ENCODE results near the gene MARCKSL1. TPM values are rescaled to one million over a fixed set of nuclear protein-coding genes. Genes with fewer than 3 reads are reported as not detected.

Gene MARCKSL1
- total RNA-seq, 2 donors from 2014 or later = 484 to 543 TPM

GRCh38 chr1:32309960-32310359, 26.1 kb downstream of the MARCKSL1 start:
- H3K36me3 ChIP-seq (ENCODE audit: control insufficient read depth, insufficient read depth, low read length) = peaks cover 21% of the 10 kb centered on the region
- no peaks in the 10 kb centered on the region for H3K27me3 Mint-ChIP-seq (ENCODE audit: insufficient read depth)
- H3K36me3 Mint-ChIP-seq (ENCODE audit: low read depth) = peaks cover 26% of the 10 kb centered on the region
- H3K4me3 Mint-ChIP-seq = no peak overlapping the region
- peaks cover 7% of the 10 kb centered on the region for H3K9me3 Mint-ChIP-seq
- DNase-seq = no peak
- TF ChIP-seq, protein P1, sequence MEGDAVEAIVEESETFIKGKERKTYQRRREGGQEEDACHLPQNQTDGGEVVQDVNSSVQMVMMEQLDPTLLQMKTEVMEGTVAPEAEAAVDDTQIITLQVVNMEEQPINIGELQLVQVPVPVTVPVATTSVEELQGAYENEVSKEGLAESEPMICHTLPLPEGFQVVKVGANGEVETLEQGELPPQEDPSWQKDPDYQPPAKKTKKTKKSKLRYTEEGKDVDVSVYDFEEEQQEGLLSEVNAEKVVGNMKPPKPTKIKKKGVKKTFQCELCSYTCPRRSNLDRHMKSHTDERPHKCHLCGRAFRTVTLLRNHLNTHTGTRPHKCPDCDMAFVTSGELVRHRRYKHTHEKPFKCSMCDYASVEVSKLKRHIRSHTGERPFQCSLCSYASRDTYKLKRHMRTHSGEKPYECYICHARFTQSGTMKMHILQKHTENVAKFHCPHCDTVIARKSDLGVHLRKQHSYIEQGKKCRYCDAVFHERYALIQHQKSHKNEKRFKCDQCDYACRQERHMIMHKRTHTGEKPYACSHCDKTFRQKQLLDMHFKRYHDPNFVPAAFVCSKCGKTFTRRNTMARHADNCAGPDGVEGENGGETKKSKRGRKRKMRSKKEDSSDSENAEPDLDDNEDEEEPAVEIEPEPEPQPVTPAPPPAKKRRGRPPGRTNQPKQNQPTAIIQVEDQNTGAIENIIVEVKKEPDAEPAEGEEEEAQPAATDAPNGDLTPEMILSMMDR (conservative IDR thresholded peaks at IDR 0.05) = no peak
- no peak overlapping the region for H3K27ac ChIP-seq (ENCODE audit: low read depth, low read length)
- H3K9me3 ChIP-seq (ENCODE audit: control insufficient read depth, low read length) = peaks cover 10% of the 10 kb centered on the region
- peaks cover 9% of the 10 kb centered on the region for H3K4me1 Mint-ChIP-seq
- no peaks in the 10 kb centered on the region for H3K27me3 ChIP-seq (ENCODE audit: control insufficient read depth, insufficient read depth, low read length, poor library complexity, severe bottlenecking)
- H3K4me1 ChIP-seq (ENCODE audit: control insufficient read depth, insufficient read depth, low read length) = no peaks in the 10 kb centered on the region
- WGBS, 2 experiments (ENCODE audit: insufficient coverage in 1 of 2, insufficient read length in 1 of 2) = 86 to 96% methylated on average over 1 of the region's 1 CpG
- no peak overlapping the region for H3K4me3 ChIP-seq (ENCODE audit: low read length)
- no peak overlapping the region for H3K9ac ChIP-seq (ENCODE audit: extremely low read depth, low read length, poor library complexity, severe bottlenecking)
- peak overlapping the region; percentile 50 for H3K27ac Mint-ChIP-seq

- WGBS, 2 experiments (ENCODE audit: insufficient coverage in 1 of 2, insufficient read length in 1 of 2) = 87 to 89% methylated on average over 2 of the region's 2 CpGs
- no peak overlapping the region for H3K27ac Mint-ChIP-seq
Observed at GRCh38 chr1:32307324-32307723, 28.7 kb downstream of the MARCKSL1 start.

DNA sequence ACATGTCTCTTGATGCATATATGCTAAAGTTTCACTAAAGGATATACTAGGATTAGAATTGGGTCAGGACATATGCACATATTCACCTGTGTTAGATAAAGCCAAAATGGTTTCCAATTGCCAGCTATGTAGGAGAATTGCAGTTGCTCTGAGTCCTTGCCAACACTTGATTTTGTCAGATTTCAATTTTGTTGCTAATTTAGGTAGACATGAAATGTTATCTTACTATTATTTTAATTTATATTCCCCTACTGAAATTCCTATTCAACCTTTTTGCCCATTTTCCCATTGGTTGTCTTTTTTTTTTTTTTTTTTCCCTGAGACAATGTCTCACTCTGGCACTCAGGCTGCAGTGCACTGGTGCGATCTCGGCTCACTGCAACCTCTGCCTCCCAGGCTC, 30.7 kb downstream of the MARCKSL1 start:
- H3K36me3 Mint-ChIP-seq (ENCODE audit: low read depth) = peaks cover 47% of the 10 kb centered on the region
- DNase-seq = no peak

More at GRCh38 chr1:32307324-32307723, 28.7 kb downstream of the MARCKSL1 start:
- H3K4me1 Mint-ChIP-seq = peaks cover 9% of the 10 kb centered on the region
- Histone ChIP-seq H3K9ac (ENCODE audit: extremely low read depth, low read length, poor library complexity, severe bottlenecking) (no peak overlapping the region), H3K9me3 (ENCODE audit: control insufficient read depth, low read length) (peaks cover 25% of the 10 kb centered on the region), H3K27me3 (ENCODE audit: control insufficient read depth, insufficient read depth, low read length, poor library complexity, severe bottlenecking) (no peaks in the 10 kb centered on the region), H3K36me3 (ENCODE audit: control insufficient read depth, insufficient read depth, low read length) (peaks cover 42% of the 10 kb centered on the region), H3K4me3 (ENCODE audit: low read length) (no peak overlapping the region), H3K27ac (ENCODE audit: low read depth, low read length) (no peak overlapping the region), H3K4me1 (ENCODE audit: control insufficient read depth, insufficient read depth, low read length) (no peaks in the 10 kb centered on the region)
- TF ChIP-seq, protein P1 (conservative IDR thresholded peaks at IDR 0.05) = no peak
- H3K36me3 Mint-ChIP-seq (ENCODE audit: low read depth) = peaks cover 42% of the 10 kb centered on the region
- DNase-seq = no peak
- no peaks in the 10 kb centered on the region for H3K27me3 Mint-ChIP-seq (ENCODE audit: insufficient read depth)
- H3K4me3 Mint-ChIP-seq = no peak overlapping the region
- peaks cover 10% of the 10 kb centered on the region for H3K9me3 Mint-ChIP-seq

More for the DNA sequence above, 30.7 kb downstream of the MARCKSL1 start:
- no peak overlapping the region for H3K4me3 ChIP-seq (ENCODE audit: low read length)
- H3K4me3 Mint-ChIP-seq = no peak overlapping the region
- WGBS, 2 experiments (ENCODE audit: insufficient coverage in 1 of 2, insufficient read length in 1 of 2) = 94% methylated on average over 2 of the region's 2 CpGs; no CpG with 5 or more reads in 1 of the 2 experiments
- H3K36me3 ChIP-seq (ENCODE audit: control insufficient read depth, insufficient read depth, low read length) = peaks cover 48% of the 10 kb centered on the region
- H3K27ac ChIP-seq (ENCODE audit: low read depth, low read length) = no peak overlapping the region
- no peak overlapping the region for H3K27ac Mint-ChIP-seq
- peaks cover 25% of the 10 kb centered on the region for H3K9me3 ChIP-seq (ENCODE audit: control insufficient read depth, low read length)
- H3K27me3 ChIP-seq (ENCODE audit: control insufficient read depth, insufficient read depth, low read length, poor library complexity, severe bottlenecking) = no peaks in the 10 kb centered on the region
- no peaks in the 10 kb centered on the region for H3K27me3 Mint-ChIP-seq (ENCODE audit: insufficient read depth)
- no peak overlapping the region for H3K9ac ChIP-seq (ENCODE audit: extremely low read depth, low read length, poor library complexity, severe bottlenecking)
- H3K4me1 ChIP-seq (ENCODE audit: control insufficient read depth, insufficient read depth, low read length) = no peaks in the 10 kb centered on the region
- H3K9me3 Mint-ChIP-seq = peaks cover 10% of the 10 kb centered on the region
- H3K4me1 Mint-ChIP-seq = peaks cover 9% of the 10 kb centered on the region
- TF ChIP-seq, protein P1 (conservative IDR thresholded peaks at IDR 0.05) = no peak

Data from endodermal cell (in vitro differentiated cells).